ENCODE results near the gene ASPG.

ASPG gene

GRCh38 chr14:104108570-104109541 is 23.4 kb downstream of the ASPG start:
- Histone ChIP-seq H3K9me2 (replicated peaks; ENCODE audit: control insufficient read depth, low read length) (no peaks in the 10 kb centered on the region), H3K4me1 (ENCODE audit: control insufficient read depth, low read length) (no peaks in the 10 kb centered on the region), H3K4me3 (ENCODE audit: low read length) (no peak overlapping the region), H4K20me1 (ENCODE audit: control insufficient read depth, insufficient read depth, low read depth, low read length) (no peaks in the 10 kb centered on the region), H3K9me3 (ENCODE audit: control insufficient read depth, insufficient read depth, low read length) (no peaks in the 10 kb centered on the region), H3K79me2 (ENCODE audit: control insufficient read depth, low read length) (no peaks in the 10 kb centered on the region), H3K36me3 (ENCODE audit: control insufficient read depth, low read length) (no peaks in the 10 kb centered on the region), H3K27ac (ENCODE audit: low read depth, low read length) (no peak overlapping the region), H3K4me2 (ENCODE audit: low read length) (no peak overlapping the region), H3K27me3 (ENCODE audit: control insufficient read depth, low read length) (no peaks in the 10 kb centered on the region), H3F3A (ENCODE audit: control insufficient read depth, insufficient read depth) (no peaks in the 10 kb centered on the region)
- TF ChIP-seq CTCF (IDR thresholded peaks at IDR 0.05; ENCODE audit: low read depth, low read length, poor library complexity, severe bottlenecking) (no peak), EZH2phosphoT487 (IDR thresholded peaks at IDR 0.05; ENCODE audit: borderline replicate concordance, low read length) (no peak)

GRCh38 chr14:104109731-104110361 is 24.3 kb downstream of the ASPG start:
- H3K79me2 ChIP-seq (ENCODE audit: control insufficient read depth, low read length), result no peaks in the 10 kb centered on the region
- H3K4me2 ChIP-seq (ENCODE audit: low read length), result no peak overlapping the region
- no peak overlapping the region for H3K4me3 ChIP-seq (ENCODE audit: low read length)
- no peaks in the 10 kb centered on the region for H3K27me3 ChIP-seq (ENCODE audit: control insufficient read depth, low read length)
- H3K4me1 ChIP-seq (ENCODE audit: control insufficient read depth, low read length), result no peaks in the 10 kb centered on the region
- H3K27ac ChIP-seq (ENCODE audit: low read depth, low read length), result no peak overlapping the region
- TF ChIP-seq EZH2phosphoT487 (IDR thresholded peaks at IDR 0.05; ENCODE audit: borderline replicate concordance, low read length), result no peak
- no peak for TF ChIP-seq CTCF (IDR thresholded peaks at IDR 0.05; ENCODE audit: low read depth, low read length, poor library complexity, severe bottlenecking)
- no peaks in the 10 kb centered on the region for H3K36me3 ChIP-seq (ENCODE audit: control insufficient read depth, low read length)
- no peaks in the 10 kb centered on the region for H4K20me1 ChIP-seq (ENCODE audit: control insufficient read depth, insufficient read depth, low read depth, low read length)
- no peaks in the 10 kb centered on the region for H3F3A ChIP-seq (ENCODE audit: control insufficient read depth, insufficient read depth)
- H3K9me2 ChIP-seq (replicated peaks; ENCODE audit: control insufficient read depth, low read length), result no peaks in the 10 kb centered on the region
- no peaks in the 10 kb centered on the region for H3K9me3 ChIP-seq (ENCODE audit: control insufficient read depth, insufficient read depth, low read length)

- Histone ChIP-seq H3K9me3 (ENCODE audit: control insufficient read depth, insufficient read depth, low read length) (no peaks in the 10 kb centered on the region), H3K4me1 (ENCODE audit: control insufficient read depth, low read length) (no peaks in the 10 kb centered on the region), H3K79me2 (ENCODE audit: control insufficient read depth, low read length) (no peaks in the 10 kb centered on the region), H3K27ac (ENCODE audit: low read depth, low read length) (no peak overlapping the region), H3K9me2 (replicated peaks; ENCODE audit: control insufficient read depth, low read length) (no peaks in the 10 kb centered on the region), H3K36me3 (ENCODE audit: control insufficient read depth, low read length) (no peaks in the 10 kb centered on the region), H4K20me1 (ENCODE audit: control insufficient read depth, insufficient read depth, low read depth, low read length) (no peaks in the 10 kb centered on the region), H3F3A (ENCODE audit: control insufficient read depth, insufficient read depth) (no peaks in the 10 kb centered on the region), H3K4me3 (ENCODE audit: low read length) (no peak overlapping the region), H3K27me3 (ENCODE audit: control insufficient read depth, low read length) (no peaks in the 10 kb centered on the region), H3K4me2 (ENCODE audit: low read length) (no peak overlapping the region)
- TF ChIP-seq EZH2phosphoT487 (IDR thresholded peaks at IDR 0.05; ENCODE audit: borderline replicate concordance, low read length), result no peak
- no peak for TF ChIP-seq CTCF (IDR thresholded peaks at IDR 0.05; ENCODE audit: low read depth, low read length, poor library complexity, severe bottlenecking)
Observed at GRCh38 chr14:104110491-104111209, 25.1 kb downstream of the ASPG start.

Measured in DOHH2 (cell line).